Right lobe of liver (tissue), 6 donors: ENCODE data around the gene TRABD2B. TPM values are rescaled to one million over a fixed set of nuclear protein-coding genes. Genes with fewer than 3 reads are reported as not detected.

Experiments
- ATAC-seq, 4 donors: fragments of 200-7000 bp; cut with Tn5 transposase; one replicate each; pipeline ENCODE4 v1.9.1; 2020; ENCODE audit warnings: mild to moderate bottlenecking in 4 of 4, moderate library complexity in 4 of 4
- DNase-seq, 3 donors: peaks; one replicate each; pipeline ENCODE4 v3.0.0-alpha.2; 2020
- H3K27ac ChIP-seq, 3 donors: fragments of 200-600 bp; one replicate each; pipeline ENCODE4 v1.8.0; 2022
- H3K27me3 ChIP-seq, 2 donors: fragments of 200-600 bp; one replicate each; pipeline ENCODE4 v1.8.0; 2022
- H3K36me3 ChIP-seq, 4 donors: fragments of 200-600 bp; sonication (generic) in 1 of 4; one replicate each; pipeline versions ENCODE4 v1.5.1 to v1.8.0; 2017 to 2022; ENCODE audit warnings: control low read depth in 1 of 4
- H3K4me1 ChIP-seq, 4 donors: fragments of 200-600 bp; sonication (generic) in 1 of 4; one replicate each; pipeline versions ENCODE4 v1.5.1 to v1.8.0; 2017 to 2022; ENCODE audit warnings: control low read depth in 1 of 4
- H3K4me3 ChIP-seq, 3 donors: fragments of 200-600 bp; one replicate each; pipeline ENCODE4 v1.8.0; 2022
- H3K9me3 ChIP-seq, 4 donors: fragments of 200-600 bp; sonication (generic) in 1 of 4; one replicate each; pipeline versions ENCODE4 v1.5.1 to v1.8.0; 2017 to 2022; ENCODE audit warnings: control low read depth in 1 of 4
- POLR2A ChIP-seq: fragments of 450-650 bp; IDR thresholded peaks from one replicate; pipeline ENCODE4 v1.6.1; 2017; ENCODE audit warnings: antibody characterized with exemption, mild to moderate bottlenecking
- WGBS: methylation state at CpG from one replicate; pipeline ENCODE4 v1.1.6; 2018; ENCODE audit warnings: low coverage, low lambda C conversion rate; ENCODE audit not compliant: insufficient coverage; ENCODE audit errors: missing lambda C conversion rate; 5-methylcytosine and 5-hydroxymethylcytosine counted together
- intact Hi-C, 2 donors: fragments of 100-400 bp; cut with DNase I; formaldehyde crosslinking; loops; one replicate each; pipeline versions ENCODE4 v1.11.2 to v1.14.1; 2022
- total RNA-seq, 6 experiments: library from RNA; depleted of rRNA in 2 of 6; stranded (reverse); fragments of >200 nt in 2 of 6; fragmentation: NEBNext Ultra II Directional in 3 of 6; extraction: Animal tissue kit (Norgen Biotek cat#: 25700) in 3 of 6; gene quantifications; one replicate each; pipeline versions ENCODE4 v1.1.0 to v1.2.4, GENCODE V29; 2016 to 2023
- TF ChIP-seq, protein P1 (sequence below), 4 donors: fragments of 200-600 bp in 3 of 4; fragments of 450-650 bp in 1 of 4; IDR thresholded peaks; one replicate each; pipeline versions ENCODE4 v1.5.1 to v1.8.0; 2016 to 2022; ENCODE audit warnings: antibody characterized with exemption in 4 of 4, mild to moderate bottlenecking in 2 of 4
- donor health status: DM: no; HTN: yes; CAD: no.
- donor health status: DM: no; HTN: no; CAD: no.
- donor health status: DM: no; HTN: no; CAD: no.
- donor health status: DM: no; HTN: yes; CAD: no.
- donor health status: DM: no; HTN: yes; CAD: no.

TRABD2B gene
- total RNA-seq, 6 experiments from 2014 or later, result 0.55 to 9.5 (median 1.8) TPM

DNA sequence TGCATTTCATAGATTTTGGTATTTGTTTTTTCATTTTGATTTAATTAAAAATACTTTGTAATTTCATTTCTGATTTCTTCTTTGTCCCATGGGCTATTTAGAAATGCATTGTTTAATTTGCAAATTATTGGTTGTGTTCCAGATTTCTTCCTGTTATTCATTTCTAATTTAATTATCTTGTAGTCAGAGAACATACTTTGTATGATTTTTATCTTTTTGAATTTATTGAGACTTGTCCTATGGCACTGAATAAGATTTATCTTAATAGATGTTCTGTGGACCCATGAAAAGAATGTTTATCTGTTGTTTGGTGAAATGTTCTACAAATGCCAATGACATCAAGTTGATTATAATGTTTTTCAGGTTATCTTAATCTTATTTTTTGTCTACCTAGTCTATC lies 16.1 kb upstream of the TRABD2B start:
- DNase-seq (no peak), ATAC-seq (no peak)
- no peaks in the 10 kb centered on the region for H3K4me1 ChIP-seq
- H3K27me3 ChIP-seq, result no peaks in the 10 kb centered on the region
- intact Hi-C loops, result no loop called here
- H3K9me3 ChIP-seq, result no peaks in the 10 kb centered on the region
- H3K27ac ChIP-seq, result no peak overlapping the region
- no peak overlapping the region for H3K4me3 ChIP-seq
- no peaks in the 10 kb centered on the region for H3K36me3 ChIP-seq
- no peak for TF ChIP-seq POLR2A
- TF ChIP-seq, protein P1, sequence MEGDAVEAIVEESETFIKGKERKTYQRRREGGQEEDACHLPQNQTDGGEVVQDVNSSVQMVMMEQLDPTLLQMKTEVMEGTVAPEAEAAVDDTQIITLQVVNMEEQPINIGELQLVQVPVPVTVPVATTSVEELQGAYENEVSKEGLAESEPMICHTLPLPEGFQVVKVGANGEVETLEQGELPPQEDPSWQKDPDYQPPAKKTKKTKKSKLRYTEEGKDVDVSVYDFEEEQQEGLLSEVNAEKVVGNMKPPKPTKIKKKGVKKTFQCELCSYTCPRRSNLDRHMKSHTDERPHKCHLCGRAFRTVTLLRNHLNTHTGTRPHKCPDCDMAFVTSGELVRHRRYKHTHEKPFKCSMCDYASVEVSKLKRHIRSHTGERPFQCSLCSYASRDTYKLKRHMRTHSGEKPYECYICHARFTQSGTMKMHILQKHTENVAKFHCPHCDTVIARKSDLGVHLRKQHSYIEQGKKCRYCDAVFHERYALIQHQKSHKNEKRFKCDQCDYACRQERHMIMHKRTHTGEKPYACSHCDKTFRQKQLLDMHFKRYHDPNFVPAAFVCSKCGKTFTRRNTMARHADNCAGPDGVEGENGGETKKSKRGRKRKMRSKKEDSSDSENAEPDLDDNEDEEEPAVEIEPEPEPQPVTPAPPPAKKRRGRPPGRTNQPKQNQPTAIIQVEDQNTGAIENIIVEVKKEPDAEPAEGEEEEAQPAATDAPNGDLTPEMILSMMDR (IDR thresholded peaks at IDR 0.05), result no peak

DNA sequence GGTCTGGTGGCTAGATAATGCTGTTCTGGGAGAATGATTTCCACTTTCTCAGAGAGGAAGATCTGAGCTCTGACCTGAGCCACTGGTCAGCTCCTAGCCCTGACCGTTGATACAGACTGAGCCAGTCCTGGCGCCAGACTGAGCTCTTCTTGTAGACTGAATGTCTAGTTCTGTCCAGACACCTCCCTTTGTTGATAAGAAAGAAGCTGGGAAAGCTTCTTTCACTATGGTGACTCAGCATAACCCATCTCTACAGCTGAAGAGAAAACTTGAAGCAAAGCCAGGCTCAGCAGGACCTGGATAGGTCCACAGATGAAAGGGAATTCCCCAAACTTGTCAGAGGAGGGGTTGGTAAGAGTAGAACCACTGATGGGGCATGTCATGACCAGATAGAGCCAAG lies 9.9 kb upstream of the TRABD2B start:
- H3K9me3 ChIP-seq, result no peaks in the 10 kb centered on the region
- intact Hi-C loops, result no loop called here
- H3K4me3 ChIP-seq, result no peak overlapping the region
- ATAC-seq (peak; percentile 28 to 77 (median 62)), DNase-seq (no peak)
- no peaks in the 10 kb centered on the region for H3K27me3 ChIP-seq
- H3K36me3 ChIP-seq, result no peaks in the 10 kb centered on the region
- no CpG with 5 or more reads among the region's 2 CpGs for WGBS
- TF ChIP-seq POLR2A, result no peak
- TF ChIP-seq, protein P1 (IDR thresholded peaks at IDR 0.05), result no peak
- no peaks in the 10 kb centered on the region for H3K4me1 ChIP-seq
- no peak overlapping the region for H3K27ac ChIP-seq

DNA sequence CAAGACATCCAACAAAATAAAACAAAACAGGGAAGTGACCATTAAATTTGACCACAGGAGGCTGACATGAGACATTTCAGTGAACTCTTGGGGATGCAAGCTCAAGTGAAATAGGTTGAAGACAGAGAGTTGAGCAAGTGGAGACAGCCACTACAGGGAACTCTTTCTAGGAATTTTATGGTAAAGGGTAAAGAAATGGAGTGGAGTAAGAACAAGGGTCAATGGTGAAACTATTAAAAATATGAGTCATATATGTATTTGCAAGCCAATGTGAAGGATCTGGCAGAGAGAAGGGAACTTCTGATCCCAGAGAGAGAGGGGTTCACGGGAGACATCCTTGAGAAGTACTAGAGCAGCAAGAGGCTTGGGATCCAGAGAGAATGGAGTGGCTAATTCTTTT lies 9.1 kb upstream of the TRABD2B start:
- Histone ChIP-seq H3K27me3 (no peaks in the 10 kb centered on the region), H3K9me3 (no peaks in the 10 kb centered on the region), H3K36me3 (no peaks in the 10 kb centered on the region), H3K4me1 (no peaks in the 10 kb centered on the region), H3K27ac (no peak overlapping the region), H3K4me3 (no peak overlapping the region)
- intact Hi-C loops, result no loop called here
- DNase-seq (no peak), ATAC-seq (no peak)
- no peak for TF ChIP-seq POLR2A
- TF ChIP-seq, protein P1 (IDR thresholded peaks at IDR 0.05), result no peak
- 86% methylated on average over 1 of the region's 1 CpG for WGBS

DNA sequence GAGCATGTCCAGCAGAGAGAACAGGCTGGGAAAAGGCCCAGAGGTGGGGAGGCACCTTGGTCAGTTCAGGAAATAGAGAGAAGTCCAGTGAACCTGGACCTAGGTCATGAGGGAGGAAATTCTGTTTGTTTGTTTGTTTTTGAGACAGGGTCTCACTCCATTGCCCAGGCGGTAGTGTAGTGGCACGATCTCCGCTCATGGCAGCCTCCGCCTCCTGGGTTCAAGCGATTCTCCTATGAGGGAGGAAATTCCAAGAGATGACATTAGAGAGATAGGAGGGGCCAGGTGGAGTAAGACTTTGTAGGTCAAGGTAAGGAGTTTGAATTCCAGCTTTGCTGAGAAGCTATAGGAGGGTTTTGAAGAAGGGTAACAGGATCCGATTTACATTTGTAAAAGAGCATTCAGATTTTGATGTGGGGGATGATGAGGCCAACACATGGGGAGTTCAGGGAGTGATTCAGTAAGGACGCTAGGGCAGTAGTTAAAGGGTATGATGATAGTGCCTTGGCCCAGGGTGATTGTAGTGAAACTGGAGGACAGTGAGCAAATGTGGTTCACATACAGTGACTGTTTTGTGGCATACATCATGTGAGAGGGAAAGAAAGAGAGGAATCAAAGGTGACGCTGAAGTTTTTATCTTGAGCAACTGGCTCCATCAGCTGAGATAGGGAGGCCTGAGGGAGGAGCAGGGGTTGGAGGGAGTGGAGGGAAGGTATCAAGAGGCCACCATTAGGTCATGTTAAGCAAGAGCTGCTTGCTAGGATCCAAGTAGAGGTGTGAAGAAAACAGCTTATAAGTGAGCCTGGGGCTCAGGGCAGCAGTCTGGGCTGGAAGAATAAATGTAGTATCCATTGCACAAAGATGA lies 8.3 kb upstream of the TRABD2B start:
- no peak overlapping the region for H3K4me3 ChIP-seq
- no peaks in the 10 kb centered on the region for H3K9me3 ChIP-seq
- no peak for DNase-seq
- no peak for TF ChIP-seq POLR2A
- TF ChIP-seq, protein P1 (IDR thresholded peaks at IDR 0.05), result no peak
- intact Hi-C loops, result no loop called here
- 91% methylated on average over 8 of the region's 8 CpGs for WGBS
- no peak overlapping the region for H3K27ac ChIP-seq
- no peaks in the 10 kb centered on the region for H3K36me3 ChIP-seq
- no peak for ATAC-seq
- no peaks in the 10 kb centered on the region for H3K4me1 ChIP-seq
- no peaks in the 10 kb centered on the region for H3K27me3 ChIP-seq
